Breast epithelium (tissue), 3 donors: ENCODE results near the gene GLRX.
"Not testable (repeated sequence)": the region's sequence is repeated elsewhere in the genome, so short reads cannot be mapped to it uniquely, and the experiment has no call there.

ENCODE experiments used
- POLR2A ChIP-seq: fragments of 450-650 bp; IDR thresholded peaks from one replicate; pipeline ENCODE4 v1.6.1; 2016; ENCODE audit warnings: antibody characterized with exemption, mild to moderate bottlenecking, moderate library complexity
- TF ChIP-seq, protein P1 (sequence below), 3 donors: fragments of 450-650 bp; IDR thresholded peaks; one replicate each; pipeline ENCODE4 v1.5.1; 2016 to 2017; ENCODE audit warnings: antibody characterized with exemption in 3 of 3, mild to moderate bottlenecking in 3 of 3, moderate library complexity in 3 of 3

DNA sequence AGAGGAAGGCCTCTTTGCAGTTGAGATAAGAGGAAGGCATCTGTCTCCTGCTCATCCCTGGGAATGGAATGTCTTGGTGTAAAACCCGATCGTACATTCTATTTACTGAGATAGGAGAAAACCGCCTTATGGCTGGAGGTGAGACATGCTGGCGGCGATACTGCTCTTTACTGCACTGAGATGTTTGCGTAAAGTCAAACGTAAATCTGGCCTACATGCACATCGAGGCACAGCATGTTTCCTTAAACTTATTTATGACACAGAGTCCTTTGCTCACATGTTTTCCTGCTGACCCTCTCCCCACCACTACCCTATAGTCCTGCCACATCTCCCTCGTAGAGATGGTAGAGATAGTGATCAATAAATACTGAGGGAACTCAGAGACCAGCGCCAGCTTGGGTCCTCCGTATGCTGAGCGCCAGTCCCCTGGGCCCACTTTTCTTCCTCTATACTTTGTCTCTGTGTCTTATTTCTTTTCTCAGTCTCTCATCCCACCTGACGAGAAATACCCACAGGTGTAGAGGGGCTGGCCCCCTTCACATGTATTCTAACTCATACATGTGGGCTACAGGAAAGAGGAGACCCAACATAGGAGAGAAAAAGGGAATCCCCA lies 11.0 kb downstream of the GLRX start:
- TF ChIP-seq, protein P1, sequence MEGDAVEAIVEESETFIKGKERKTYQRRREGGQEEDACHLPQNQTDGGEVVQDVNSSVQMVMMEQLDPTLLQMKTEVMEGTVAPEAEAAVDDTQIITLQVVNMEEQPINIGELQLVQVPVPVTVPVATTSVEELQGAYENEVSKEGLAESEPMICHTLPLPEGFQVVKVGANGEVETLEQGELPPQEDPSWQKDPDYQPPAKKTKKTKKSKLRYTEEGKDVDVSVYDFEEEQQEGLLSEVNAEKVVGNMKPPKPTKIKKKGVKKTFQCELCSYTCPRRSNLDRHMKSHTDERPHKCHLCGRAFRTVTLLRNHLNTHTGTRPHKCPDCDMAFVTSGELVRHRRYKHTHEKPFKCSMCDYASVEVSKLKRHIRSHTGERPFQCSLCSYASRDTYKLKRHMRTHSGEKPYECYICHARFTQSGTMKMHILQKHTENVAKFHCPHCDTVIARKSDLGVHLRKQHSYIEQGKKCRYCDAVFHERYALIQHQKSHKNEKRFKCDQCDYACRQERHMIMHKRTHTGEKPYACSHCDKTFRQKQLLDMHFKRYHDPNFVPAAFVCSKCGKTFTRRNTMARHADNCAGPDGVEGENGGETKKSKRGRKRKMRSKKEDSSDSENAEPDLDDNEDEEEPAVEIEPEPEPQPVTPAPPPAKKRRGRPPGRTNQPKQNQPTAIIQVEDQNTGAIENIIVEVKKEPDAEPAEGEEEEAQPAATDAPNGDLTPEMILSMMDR (IDR thresholded peaks at IDR 0.05): not testable (repeated sequence)
- TF ChIP-seq POLR2A: not testable (repeated sequence)
